Osteoblast (primary cell): ENCODE results near the gene PLCG2. TPM values are rescaled to one million over a fixed set of nuclear protein-coding genes. Genes with fewer than 3 reads are reported as not detected.

Experiments used
- DNase-seq: peaks from one replicate; pipeline ENCODE4 v3.0.0; 2011; ENCODE audit warnings: low spot score, mixed read lengths; ENCODE audit not compliant: insufficient read length; ENCODE audit errors: missing footprints
- H2AFZ ChIP-seq: 2 replicates; pipeline ENCODE4 v1.6.0; 2011; ENCODE audit warnings: mild to moderate bottlenecking, low read length
- H3K27ac ChIP-seq: 2 replicates; pipeline ENCODE4 v1.5.1; 2011; ENCODE audit warnings: mild to moderate bottlenecking, low read depth, low read length, moderate library complexity
- H3K27me3 ChIP-seq: 2 replicates; pipeline ENCODE4 v1.6.0; 2012; ENCODE audit warnings: mild to moderate bottlenecking, control low read depth, inconsistent platforms, low read length, moderate library complexity; ENCODE audit not compliant: insufficient read depth
- H3K36me3 ChIP-seq: 2 replicates; pipeline ENCODE4 v1.5.1; 2011; ENCODE audit warnings: mild to moderate bottlenecking, low read length, control low read depth, moderate library complexity; ENCODE audit not compliant: insufficient read depth
- H3K4me1 ChIP-seq: 2 replicates; pipeline ENCODE4 v1.5.1; 2011; ENCODE audit warnings: mild to moderate bottlenecking, low read length, control low read depth, moderate library complexity; ENCODE audit not compliant: insufficient read depth
- H3K4me2 ChIP-seq: 2 replicates; pipeline ENCODE4 v1.6.0; 2011; ENCODE audit warnings: mild to moderate bottlenecking, low read length; ENCODE audit not compliant: insufficient read depth
- H3K4me3 ChIP-seq: fragments of 200-600 bp; sonication (generic); 3 replicates; pipeline ENCODE4 v1.5.1; 2012; ENCODE audit warnings: mild to moderate bottlenecking, low read length, inconsistent platforms; ENCODE audit not compliant: insufficient read depth
- H3K79me2 ChIP-seq: 2 replicates; pipeline ENCODE4 v1.6.0; 2012; ENCODE audit warnings: mild to moderate bottlenecking, low read length, control low read depth, inconsistent platforms; ENCODE audit not compliant: insufficient read depth
- H3K9me3 ChIP-seq: 2 replicates; pipeline ENCODE4 v1.5.1; 2011; ENCODE audit warnings: low read depth, low read length, control low read depth
- H4K20me1 ChIP-seq: 2 replicates; pipeline ENCODE4 v1.6.0; 2012; ENCODE audit warnings: mild to moderate bottlenecking, low read length, control low read depth; ENCODE audit not compliant: insufficient read depth
- CTCF ChIP-seq: IDR thresholded peaks from 2 replicates; pipeline ENCODE4 v1.5.1; 2011; ENCODE audit warnings: mild to moderate bottlenecking, low read depth, low read length, moderate library complexity; ENCODE audit errors: extremely low read depth
- total RNA-seq: library from RNA; depleted of rRNA; stranded (reverse); fragments of >200 nt; gene quantifications from 2 replicates; pipeline ENCODE4 v1.2.3, GENCODE V29; 2012

Gene PLCG2
- total RNA-seq, 1 donor = 1.1 TPM

- Histone ChIP-seq H3K4me1 (peaks cover 3% of the 10 kb centered on the region), H3K27me3 (no peaks in the 10 kb centered on the region), H3K79me2 (no peaks in the 10 kb centered on the region), H3K36me3 (no peaks in the 10 kb centered on the region), H4K20me1 (no peaks in the 10 kb centered on the region), H3K4me3 (no peak overlapping the region), H3K27ac (no peak overlapping the region), H3K9me3 (no peaks in the 10 kb centered on the region), H2AFZ (no peak overlapping the region), H3K4me2 (no peak overlapping the region)
- DNase-seq = no peak
- no peak for TF ChIP-seq CTCF
Measured at GRCh38 chr16:81748476-81749198, 30.5 kb upstream of the PLCG2 start.

DNA sequence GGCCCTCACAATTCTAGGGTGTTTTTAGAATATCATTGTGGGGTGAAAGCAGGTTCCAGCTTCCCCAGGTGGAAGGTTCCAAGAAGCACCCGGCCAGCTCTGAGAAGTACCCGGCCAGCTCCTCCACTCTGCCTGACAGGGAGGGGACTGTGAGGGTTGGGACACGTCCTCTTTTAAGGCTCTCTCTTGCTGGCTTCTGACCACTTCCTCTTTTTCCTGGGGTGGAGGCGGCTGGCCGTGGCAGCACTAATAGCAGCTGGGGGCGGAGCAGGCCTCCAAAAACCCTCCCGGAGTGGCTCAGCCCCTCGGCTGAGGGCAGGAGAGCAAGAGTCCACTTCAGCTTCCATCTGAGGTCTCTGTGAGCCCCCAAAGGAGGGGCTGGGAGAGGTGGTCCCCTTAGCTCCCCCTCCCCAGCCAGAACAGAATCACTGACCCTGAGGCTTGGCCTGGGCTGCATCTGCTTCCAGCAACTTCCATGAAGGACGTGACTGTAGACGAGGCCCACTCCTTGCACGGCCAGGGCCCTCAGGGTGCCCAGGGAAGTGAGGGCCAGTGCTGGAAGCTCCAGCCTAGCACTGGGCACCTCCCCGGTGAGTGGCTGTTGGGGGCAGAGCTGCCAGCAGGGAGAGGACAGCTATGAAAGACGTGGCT lies 26.7 kb upstream of the PLCG2 start:
- no peak overlapping the region for H3K27ac ChIP-seq
- no peaks in the 10 kb centered on the region for H3K36me3 ChIP-seq
- H3K4me3 ChIP-seq = no peak overlapping the region
- H3K27me3 ChIP-seq = no peaks in the 10 kb centered on the region
- TF ChIP-seq CTCF = no peak
- no peaks in the 10 kb centered on the region for H3K9me3 ChIP-seq
- H4K20me1 ChIP-seq = no peaks in the 10 kb centered on the region
- H3K79me2 ChIP-seq = no peaks in the 10 kb centered on the region
- H3K4me2 ChIP-seq = peak overlapping the region; percentile 36
- H2AFZ ChIP-seq = peak overlapping the region; percentile 99
- H3K4me1 ChIP-seq = no peaks in the 10 kb centered on the region
- no peak for DNase-seq

- Histone ChIP-seq H2AFZ (peak overlapping the region; percentile 99), H3K4me2 (no peak overlapping the region), H3K27me3 (no peaks in the 10 kb centered on the region)
Measured at GRCh38 chr16:81752876-81753227, 26.2 kb upstream of the PLCG2 start.

More at GRCh38 chr16:81752876-81753227, 26.2 kb upstream of the PLCG2 start:
- no peaks in the 10 kb centered on the region for H3K79me2 ChIP-seq
- H4K20me1 ChIP-seq = no peaks in the 10 kb centered on the region
- H3K27ac ChIP-seq = no peak overlapping the region
- no peaks in the 10 kb centered on the region for H3K4me1 ChIP-seq
- DNase-seq = no peak
- TF ChIP-seq CTCF = no peak
- no peaks in the 10 kb centered on the region for H3K36me3 ChIP-seq
- H3K9me3 ChIP-seq = no peaks in the 10 kb centered on the region
- H3K4me3 ChIP-seq = no peak overlapping the region
